KG1 (cell line): ENCODE measurements around the gene MTRFR.

ENCODE experiments used
- DNase-seq: peaks from one replicate; lab custom pipeline; 2025; lab: John Stamatoyannopoulos, UW

The MTRFR gene

DNA sequence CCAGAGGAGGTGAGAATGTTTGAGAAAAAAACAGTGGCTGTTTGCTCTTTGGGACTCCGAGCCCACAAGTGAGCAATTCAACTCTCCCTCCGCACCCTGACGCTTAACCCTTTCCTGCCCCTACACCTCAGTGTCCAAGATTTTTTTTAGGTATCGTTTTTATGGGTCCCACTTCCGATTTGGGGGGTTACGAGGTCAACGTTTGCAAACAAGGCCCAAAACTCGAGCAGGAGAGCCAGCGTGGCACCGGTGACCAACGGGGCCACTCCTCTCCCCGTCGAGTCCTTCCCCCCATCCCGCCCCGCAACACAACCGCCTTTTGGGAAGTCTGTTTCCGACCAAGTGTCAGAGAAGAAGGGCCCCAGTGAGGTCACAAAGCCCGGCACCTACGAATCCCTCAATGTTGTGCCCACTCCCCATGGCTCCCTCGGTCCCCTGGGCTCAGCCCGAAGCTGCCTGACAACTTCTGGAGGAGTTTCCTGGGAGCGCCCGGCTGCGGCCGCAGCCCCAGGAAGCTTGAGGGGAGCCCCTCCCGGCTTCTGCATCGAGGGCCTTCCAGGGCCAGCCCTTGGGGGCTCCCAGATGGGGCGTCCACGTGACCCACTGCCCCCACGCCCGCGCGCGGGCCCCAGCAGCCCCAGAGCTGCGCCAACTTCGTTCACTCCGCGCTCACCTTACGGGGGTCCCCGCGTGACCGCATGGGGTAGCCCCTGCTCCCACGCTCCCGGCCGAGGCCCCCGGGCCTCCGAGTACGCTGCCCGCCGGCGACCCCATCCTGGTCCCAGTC lies 37.2 kb downstream of the MTRFR start:
- no peak for DNase-seq

DNA sequence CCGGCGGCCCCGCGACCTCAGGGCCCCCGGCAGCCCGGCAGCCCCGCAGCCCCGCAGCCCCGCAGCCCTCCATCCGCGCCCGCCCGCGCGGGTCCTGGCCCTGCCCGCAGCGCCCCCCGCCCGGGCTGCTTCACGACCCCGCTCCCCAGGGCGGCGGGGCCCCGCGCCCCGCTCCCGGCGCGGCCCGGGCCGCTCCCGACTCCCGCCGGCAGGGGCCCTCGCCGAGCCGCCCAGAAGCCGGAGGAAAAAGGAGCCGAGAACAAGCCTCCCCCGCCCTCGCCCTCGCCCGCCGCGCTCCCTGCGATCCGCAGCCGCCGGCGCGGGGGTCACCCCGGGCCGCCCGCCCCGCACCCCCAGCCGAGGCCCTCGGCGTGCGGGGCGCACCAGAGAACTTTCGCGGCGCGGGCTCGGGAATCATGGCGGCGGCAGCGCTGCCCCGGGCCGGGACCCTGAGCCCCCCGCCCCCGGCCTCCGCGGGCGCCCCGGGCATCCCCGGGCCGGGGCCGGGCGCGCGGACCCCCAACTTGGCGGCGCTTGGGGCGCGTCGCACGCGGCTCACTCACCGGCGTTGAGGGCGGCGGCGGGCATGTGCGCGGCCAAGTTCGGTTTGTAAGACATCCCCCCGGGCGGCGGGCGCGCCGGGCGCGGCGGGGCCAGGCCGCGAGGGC lies 37.9 kb downstream of the MTRFR start:
- DNase-seq, result peak; percentile 16

DNA sequence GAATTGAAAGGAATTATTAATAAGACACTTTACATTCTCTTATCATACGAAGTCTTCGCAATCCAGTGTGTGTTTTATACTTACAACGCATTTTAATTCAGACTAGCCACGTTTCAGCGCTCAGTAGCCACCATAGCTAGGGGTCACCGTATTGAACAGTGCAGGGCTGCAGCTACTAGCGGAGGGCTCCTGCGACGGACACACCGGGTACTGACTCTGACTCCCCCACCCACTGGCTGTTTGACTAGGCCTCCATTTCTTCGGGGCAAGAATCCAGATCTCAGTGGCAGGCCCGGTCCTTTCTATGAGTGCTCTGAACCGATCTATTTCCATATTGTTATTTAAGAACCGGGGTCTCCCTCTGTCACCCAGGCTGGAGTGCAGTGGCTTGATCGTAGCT lies 39.9 kb downstream of the MTRFR start:
- no peak for DNase-seq

DNA sequence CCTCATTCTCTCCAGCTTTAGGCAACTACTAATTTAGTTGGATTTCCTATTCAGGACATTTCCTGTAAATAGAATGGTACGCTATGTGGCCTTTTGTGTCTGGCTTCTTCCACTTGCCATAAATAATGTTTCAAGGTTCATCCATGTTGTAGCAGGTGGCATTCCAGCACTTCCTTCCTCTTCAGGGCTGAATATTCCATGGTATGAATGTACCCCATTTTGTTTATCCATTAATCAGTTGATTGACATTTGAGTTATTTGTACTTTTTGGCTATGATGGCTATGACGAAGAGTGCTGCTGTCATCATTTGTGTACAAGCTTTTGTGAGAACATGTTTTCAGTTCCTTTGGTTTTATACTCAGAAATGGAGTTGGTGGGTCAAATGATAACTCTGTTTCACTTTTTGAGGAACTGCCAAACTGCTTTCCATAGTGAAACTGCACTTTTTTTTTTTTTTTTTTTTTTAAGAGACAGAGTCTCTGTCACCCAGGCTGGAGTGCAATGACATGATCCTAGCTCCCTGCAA lies 44.9 kb downstream of the MTRFR start:
- no peak for DNase-seq

DNA sequence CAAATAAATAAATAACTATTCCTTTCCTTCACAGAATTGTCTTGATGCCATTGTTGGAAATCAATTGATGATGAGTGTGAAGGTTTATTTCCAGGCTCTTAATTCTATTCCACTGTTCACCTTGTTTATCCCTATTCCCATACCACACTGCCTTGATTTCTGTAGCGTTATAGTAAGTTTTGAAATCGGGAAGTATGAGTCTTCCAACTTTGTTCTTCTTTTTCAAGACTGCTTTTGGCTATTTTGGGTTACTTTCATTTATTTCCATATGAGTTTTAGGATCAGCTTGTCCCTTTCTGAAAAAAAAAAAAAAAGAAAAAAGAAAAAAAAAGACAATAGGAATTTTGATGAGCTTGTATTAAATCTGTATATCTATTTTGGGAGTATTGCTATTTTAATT lies 47.7 kb downstream of the MTRFR start:
- DNase-seq, result no peak

DNA sequence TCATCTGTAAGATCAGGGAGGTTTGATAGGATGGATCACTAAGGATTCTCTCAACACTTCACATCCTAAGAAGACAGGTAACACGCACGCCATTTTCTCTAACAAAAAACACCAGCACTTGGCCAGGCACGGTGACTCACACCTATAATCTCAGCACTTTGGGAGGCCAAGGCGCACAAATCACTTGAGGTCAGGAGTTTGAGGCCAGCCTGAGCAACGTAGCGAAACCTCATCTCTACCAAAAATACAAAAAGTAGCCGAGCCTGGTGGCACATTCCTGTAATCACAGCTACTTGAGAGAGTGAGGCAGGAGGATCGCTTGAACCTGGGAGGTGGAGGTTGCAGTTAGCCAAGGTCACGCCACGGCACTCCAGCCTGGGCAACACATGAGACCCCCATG lies 48.9 kb downstream of the MTRFR start:
- DNase-seq, result no peak

DNA sequence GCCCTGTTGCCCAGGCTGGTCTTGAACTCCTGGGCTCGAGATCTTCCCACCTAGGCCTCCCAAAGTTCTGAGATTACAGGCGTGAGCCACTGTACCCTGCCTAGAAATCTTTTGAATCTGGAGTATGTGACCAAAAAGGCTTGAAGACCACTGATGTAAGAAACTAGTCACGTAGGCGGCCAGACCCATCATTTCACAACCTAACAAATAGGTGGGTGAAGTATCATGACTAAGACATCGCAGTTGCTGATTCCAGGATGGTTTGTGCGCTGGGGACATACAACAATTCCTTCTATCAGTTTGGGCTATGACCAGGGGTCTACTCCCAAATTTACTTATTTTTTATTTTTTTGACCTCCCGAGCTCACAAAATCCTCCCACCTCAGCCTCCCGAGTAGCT lies 50.2 kb downstream of the MTRFR start:
- no peak for DNase-seq

DNA sequence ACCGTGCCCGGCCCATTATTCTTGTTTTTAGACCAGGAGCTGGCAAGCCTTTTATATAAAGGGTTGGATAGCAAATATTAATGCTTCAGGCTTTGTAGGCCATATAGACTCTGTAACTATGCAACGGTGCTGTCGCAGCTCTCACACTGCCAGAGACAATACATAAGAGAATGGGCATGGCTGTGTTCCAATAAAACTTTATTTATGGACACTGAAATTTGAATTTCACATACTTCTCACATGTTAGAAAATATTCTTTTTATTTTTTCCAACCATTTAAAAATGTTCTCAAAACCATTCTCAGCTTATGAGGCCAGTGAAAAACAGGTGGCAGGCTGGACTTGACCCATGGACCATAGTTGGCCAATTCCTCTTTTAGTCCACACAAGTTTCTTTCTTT lies 51.4 kb downstream of the MTRFR start:
- no peak for DNase-seq

DNA sequence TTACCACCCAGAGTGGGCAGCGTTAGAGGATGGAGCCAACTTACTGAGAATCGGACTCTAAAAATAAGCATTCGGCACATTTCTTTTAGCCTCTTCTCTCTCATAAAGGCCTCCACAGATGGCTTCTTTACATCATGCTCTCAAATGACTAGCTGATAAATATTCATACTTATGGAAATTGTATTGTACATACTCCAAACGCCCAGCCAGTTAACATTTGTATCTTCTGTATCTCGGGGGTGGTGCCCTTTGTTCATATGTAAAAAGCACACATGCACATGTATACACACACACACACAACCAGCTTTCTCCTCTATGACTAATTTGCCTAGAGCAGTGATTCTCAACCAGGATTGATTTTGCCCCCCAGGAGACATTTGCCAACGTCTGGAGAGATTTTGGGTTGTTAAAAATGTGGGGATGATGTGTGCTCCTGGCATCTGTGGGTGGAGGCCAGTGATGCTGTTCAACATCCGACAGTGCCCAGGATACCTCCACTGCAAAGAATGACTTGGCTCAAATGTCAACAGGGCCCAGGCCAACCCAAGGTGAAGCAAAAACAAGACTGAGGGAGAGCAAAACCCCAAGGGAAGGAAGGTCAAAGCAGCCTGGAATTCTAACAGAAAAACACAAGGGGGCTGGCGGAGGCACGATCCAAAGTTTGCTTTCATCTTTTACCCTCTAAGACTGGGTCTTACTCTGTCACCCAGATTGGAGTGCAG lies 53.6 kb downstream of the MTRFR start:
- DNase-seq, result no peak

DNA sequence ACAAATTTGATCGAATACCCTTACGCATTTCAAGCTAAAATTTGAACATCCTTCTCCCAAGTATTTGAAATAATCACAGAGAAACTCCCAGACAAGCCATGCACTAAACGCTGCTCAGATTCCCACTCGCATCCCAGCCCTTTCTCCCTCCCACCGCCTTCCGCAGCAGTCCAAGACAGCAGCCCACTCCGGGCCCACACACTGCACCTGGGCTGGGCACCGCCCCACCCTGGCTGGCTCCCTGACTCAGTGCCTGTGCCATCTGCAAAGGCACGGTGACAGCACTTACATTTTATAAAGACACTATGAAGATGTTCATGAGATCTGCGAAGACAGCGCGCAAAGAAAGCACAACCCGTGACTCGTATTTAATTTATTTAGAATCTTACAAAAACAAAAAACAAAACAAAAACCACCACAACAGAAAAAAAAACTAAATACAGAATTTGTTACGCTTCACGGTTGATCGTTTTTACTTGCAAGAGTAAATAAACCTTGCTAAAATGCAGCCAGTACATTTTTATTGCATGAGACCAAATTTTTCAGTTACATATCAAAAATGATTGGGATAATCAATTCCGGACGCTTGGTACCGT lies 55.6 kb downstream of the MTRFR start:
- no peak for DNase-seq

DNA sequence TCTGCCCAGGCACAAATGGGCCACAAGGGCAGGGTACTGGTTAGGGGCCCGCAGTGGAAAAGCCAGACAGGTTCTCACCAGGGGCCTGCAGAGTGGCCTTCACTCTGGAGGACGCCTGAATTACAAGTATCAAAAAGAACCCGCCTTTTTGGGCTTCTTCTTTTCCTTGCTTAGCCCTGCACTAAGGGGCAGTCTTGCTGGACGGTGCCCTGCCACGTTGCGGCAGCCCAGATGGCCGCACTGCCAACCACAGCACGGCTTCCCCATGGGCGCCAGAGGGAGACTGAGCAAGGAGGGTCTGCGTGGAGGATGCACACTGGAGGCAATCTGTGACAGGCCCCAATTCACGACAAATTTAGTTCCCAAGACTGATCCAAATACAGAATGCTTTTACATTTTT lies 56.7 kb downstream of the MTRFR start:
- no peak for DNase-seq

DNA sequence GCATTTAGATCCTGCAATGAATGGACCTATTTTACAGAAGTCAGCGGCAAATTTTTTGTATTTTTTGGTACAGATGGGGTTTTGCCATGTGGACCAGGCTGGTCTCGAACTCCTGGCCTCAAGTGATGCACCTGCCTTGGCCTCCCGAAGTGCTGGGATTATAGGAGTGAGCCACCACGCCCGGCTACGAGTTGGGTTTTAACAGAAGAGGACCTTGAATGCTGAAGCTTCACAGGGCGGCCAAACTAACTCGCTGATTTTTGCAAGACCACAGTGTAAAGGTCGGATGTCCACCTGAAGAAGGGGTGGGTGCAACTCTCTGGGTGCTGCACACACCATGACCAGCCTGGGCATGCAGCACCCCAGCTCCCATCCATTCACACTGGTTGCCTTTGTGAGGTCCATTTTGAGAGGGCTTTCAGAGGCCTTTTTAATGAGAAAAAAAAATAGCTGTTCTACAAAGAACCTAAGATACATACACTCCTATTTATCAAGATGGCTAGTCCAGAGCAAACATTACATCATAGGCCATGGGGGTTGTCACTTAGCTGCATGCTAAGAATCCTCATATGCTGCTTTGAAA lies 60.0 kb downstream of the MTRFR start:
- DNase-seq, result no peak

DNA sequence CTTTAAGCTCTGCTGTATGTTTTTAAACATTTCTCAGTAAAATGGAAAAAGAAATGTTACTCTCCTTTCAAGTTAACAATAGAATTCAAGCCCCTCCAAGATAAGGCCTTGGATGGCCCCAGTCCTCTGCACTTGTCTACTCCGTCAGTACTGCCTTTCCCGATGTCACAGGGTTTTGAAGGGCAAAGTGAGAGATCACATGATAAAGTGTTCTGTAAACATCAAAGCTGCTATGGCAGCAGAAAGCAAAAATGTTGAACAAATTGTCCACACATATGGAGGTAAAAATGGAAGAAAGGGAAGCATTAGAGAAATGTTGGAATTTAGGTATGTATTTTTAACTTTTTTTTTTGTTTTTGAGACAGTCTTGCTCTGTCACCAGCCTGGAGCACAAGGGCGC lies 71.9 kb downstream of the MTRFR start:
- no peak for DNase-seq

DNA sequence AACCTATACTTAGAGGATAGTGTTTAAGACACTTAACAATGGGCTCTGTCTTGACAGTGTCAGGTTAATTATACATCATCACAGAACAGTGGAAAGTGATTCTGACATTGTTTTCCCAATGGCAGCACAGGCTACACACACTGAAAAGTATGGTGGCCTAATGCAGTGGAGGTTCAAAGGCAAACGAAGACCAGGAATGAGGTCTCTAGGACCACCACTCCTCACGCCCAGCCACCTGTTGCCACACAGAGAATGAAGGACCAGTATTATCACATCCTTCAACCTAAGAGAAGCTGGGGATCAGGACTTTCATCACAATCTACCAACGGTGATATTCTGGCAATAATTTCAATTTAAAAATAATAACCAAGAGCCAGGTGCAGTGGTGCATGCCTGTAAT lies 73.0 kb downstream of the MTRFR start:
- no peak for DNase-seq
